Tibial nerve (tissue), 4 donors: ENCODE results near the gene CYGB.

Experiments used
- EP300 ChIP-seq, 2 donors: sonication (generic); formaldehyde crosslinking; IDR thresholded peaks; one replicate each; pipeline ENCODE4 v1.6.1; 2017; ENCODE audit warnings: antibody characterized with exemption in 2 of 2, mild to moderate bottlenecking in 1 of 2
- POLR2A ChIP-seq, 2 donors: fragments of 450-650 bp; IDR thresholded peaks; one replicate each; pipeline ENCODE4 v1.6.1; 2017; ENCODE audit warnings: antibody characterized with exemption in 2 of 2, mild to moderate bottlenecking in 2 of 2, moderate library complexity in 2 of 2
- TF ChIP-seq, protein P1 (sequence below), 5 experiments: fragments of 200-600 bp in 3 of 5; fragments of 450-650 bp in 2 of 5; sonication (generic) in 3 of 5; IDR thresholded peaks; one replicate each; pipeline ENCODE4 v1.5.1; 2016 to 2019; ENCODE audit warnings: antibody characterized with exemption in 5 of 5, mild to moderate bottlenecking in 3 of 5, moderate library complexity in 2 of 5

DNA sequence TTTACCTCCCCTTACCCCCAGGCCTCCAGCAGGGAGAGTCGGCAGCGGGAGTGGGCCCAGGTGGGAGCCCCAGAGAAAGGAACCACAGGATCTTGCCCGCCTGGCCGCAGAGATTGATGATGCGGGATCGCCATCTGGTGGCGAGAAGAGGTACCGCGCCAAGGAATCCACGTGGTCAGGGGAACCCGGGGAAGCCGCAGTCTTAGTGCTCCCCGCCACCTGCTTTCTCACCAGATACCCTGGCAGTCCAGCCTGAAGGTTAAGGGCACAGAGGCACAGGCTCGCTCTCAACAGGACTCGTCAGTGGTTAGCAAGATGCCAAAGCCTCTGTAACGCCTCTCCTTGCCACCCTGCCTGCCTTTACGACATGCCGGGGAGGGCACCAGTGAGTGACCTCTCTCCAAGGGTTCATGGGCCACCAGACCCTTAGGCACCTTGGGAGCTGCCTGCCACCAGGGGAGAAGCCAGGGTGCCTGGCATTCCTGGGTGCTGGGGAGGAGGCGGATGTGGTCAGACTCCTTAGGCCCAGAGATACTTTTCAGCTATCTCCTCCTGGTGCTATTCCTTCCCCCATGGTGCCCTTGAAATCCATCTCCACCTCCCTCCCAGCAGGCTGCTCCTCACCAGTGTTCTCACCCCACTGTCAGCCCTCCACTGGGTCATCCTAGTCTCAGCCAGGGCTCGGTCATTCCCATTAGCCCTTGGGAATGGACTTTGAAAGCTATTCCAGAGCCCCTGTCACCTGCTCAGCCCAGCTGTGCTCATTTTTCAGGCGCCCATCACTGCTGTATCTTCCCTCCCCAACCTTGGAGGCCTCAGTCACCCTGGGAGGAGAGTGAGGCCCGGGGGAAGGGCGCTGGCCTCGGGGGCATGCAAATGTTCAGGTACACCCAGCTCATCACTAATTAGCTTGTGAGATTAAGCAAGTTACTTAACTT lies 30.8 kb downstream of the CYGB start:
- TF ChIP-seq, protein P1, sequence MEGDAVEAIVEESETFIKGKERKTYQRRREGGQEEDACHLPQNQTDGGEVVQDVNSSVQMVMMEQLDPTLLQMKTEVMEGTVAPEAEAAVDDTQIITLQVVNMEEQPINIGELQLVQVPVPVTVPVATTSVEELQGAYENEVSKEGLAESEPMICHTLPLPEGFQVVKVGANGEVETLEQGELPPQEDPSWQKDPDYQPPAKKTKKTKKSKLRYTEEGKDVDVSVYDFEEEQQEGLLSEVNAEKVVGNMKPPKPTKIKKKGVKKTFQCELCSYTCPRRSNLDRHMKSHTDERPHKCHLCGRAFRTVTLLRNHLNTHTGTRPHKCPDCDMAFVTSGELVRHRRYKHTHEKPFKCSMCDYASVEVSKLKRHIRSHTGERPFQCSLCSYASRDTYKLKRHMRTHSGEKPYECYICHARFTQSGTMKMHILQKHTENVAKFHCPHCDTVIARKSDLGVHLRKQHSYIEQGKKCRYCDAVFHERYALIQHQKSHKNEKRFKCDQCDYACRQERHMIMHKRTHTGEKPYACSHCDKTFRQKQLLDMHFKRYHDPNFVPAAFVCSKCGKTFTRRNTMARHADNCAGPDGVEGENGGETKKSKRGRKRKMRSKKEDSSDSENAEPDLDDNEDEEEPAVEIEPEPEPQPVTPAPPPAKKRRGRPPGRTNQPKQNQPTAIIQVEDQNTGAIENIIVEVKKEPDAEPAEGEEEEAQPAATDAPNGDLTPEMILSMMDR (IDR thresholded peaks at IDR 0.05) = peak; percentile 90 to 99 (median 92)
- TF ChIP-seq EP300 (IDR thresholded peaks at IDR 0.05) = no peak
- TF ChIP-seq POLR2A (IDR thresholded peaks at IDR 0.05) = no peak
